Umbilical cord (tissue), 2 donors: ENCODE results near the gene FIBP. TPM values are rescaled to one million over a fixed set of nuclear protein-coding genes. Genes with fewer than 3 reads are reported as not detected.

ENCODE experiments used
- DNase-seq: peaks from one replicate; pipeline ENCODE4 v3.0.0-alpha.2; 2015; ENCODE audit warnings: low spot score
- total RNA-seq: library from RNA; depleted of rRNA; stranded (reverse); fragments of >200 nt; gene quantifications from one replicate; pipeline ENCODE4 v1.2.3, GENCODE V29; 2014; ENCODE audit warnings: low replicate concordance; ENCODE audit not compliant: insufficient read depth

The FIBP gene
- total RNA-seq, 1 donor from 2014 or later: 103 TPM

GRCh38 chr11:65860278-65861164, 27.8 kb downstream of the FIBP start, which contains the start of gene MUS81:
Gene MUS81, plus strand, starts transcription at chr11:65860433. Its CDS starts 321 bp downstream, at chr11:65860754.
- DNase-seq: peak; percentile 99

- no peak for DNase-seq
These were observed 28.4 kb downstream of the FIBP start for GRCh38 chr11:65859812-65860277.

GRCh38 chr11:65859095-65859811, 29.0 kb downstream of the FIBP start:
- DNase-seq: peak; percentile 99

GRCh38 chr11:65858681-65859087, 29.6 kb downstream of the FIBP start:
- no peak for DNase-seq

GRCh38 chr11:65857853-65858680, 30.2 kb downstream of the FIBP start, which contains the start of gene CFL1:
Gene CFL1, minus strand, starts transcription at chr11:65858180. Its CDS starts 81 bp downstream, at chr11:65858099.
- DNase-seq: peak; percentile 99

- DNase-seq: peak; percentile 52
These were observed 30.8 kb downstream of the FIBP start for GRCh38 chr11:65857500-65857852.

GRCh38 chr11:65856689-65857499, 31.4 kb downstream of the FIBP start:
- peak; percentile 84 for DNase-seq

- no peak for DNase-seq
These were observed 32.3 kb downstream of the FIBP start for GRCh38 chr11:65855927-65856363.

- no peak for DNase-seq
These were observed 33.1 kb downstream of the FIBP start for GRCh38 chr11:65854852-65855837.

GRCh38 chr11:65854161-65854592, 34.1 kb downstream of the FIBP start:
- DNase-seq: no peak

- no peak for DNase-seq
These were observed 34.9 kb downstream of the FIBP start for GRCh38 chr11:65853246-65853979.

GRCh38 chr11:65852508-65853245, 35.6 kb downstream of the FIBP start:
- DNase-seq: no peak

GRCh38 chr11:65851811-65852507, 36.3 kb downstream of the FIBP start:
- DNase-seq: no peak

GRCh38 chr11:65851083-65851579, 37.1 kb downstream of the FIBP start:
- no peak for DNase-seq

- no peak for DNase-seq
These were observed 37.8 kb downstream of the FIBP start for GRCh38 chr11:65850217-65851082.

GRCh38 chr11:65849771-65850216, 38.5 kb downstream of the FIBP start:
- no peak for DNase-seq
